Stimulated activated CD8-positive, alpha-beta memory T cell treated with anti-CD3 and anti-CD28 coated beads, Interleukin-15, amount 100 ng/mL, for 1 hour (primary cell): Measurements from ENCODE around the gene DPYSL5.

Source experiments
- DNase-seq: peaks from one replicate; pipeline ENCODE4 v3.0.0-alpha.2; 2020; ENCODE audit warnings: low read depth

DPYSL5 gene

DNA sequence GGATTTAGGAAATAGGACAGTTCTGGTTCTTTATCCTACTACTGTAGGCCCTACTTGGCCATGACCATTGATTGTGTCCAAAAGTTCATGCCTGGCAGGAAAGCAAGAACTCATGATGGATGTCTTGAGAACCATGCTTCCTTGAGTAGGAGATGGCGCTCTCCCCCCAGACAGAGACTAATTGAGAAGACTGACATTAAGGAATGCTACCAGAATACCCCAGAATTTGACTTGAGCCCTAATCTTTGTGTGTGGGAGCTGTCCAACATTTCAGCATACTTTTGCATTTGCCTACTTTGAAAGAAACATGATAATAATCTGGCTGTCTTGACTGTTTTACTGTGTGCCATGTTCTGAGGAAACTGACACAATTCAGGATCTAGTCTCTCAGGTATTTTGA, 145.8 kb downstream of the DPYSL5 start:
- no peak for DNase-seq

DNA sequence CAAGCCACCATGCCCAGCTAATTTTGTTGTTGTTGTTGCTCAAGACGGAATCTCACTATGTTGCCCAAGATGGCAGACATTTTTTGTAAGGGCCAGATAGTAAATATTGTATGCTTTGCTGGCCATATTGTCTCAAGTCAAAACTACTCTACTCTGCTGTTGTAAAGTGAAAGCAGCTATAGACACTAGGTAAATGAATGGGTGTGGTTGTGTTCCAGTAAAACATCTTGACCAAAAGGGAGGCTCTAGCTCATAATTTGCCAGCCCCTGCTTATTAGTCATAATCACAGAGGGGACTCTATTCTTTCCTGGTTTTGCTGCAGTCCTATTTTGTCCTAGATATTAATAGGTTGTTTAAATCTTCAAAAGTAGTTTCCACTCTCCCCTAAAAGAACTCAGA, 147.1 kb downstream of the DPYSL5 start:
- DNase-seq: no peak

DNA sequence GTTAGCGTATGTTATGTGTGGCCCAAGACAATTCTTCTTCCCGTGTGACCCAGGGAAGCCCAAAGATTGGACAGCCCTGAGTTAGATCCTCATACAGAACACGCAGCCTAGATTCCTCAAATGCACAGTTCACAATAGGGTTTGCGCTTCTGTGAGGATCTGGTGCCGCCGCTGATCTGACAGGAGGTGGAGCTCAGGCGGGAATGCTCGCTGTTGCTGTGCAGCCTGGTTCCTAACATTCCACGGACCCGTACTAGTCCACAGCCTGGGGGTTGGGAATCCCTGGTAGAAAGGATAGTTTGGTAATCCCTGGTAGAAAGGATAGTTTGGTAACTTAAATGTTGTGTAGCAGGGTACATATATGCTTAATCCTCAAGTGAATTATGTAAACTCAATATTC, 149.5 kb downstream of the DPYSL5 start:
- no peak for DNase-seq

DNA sequence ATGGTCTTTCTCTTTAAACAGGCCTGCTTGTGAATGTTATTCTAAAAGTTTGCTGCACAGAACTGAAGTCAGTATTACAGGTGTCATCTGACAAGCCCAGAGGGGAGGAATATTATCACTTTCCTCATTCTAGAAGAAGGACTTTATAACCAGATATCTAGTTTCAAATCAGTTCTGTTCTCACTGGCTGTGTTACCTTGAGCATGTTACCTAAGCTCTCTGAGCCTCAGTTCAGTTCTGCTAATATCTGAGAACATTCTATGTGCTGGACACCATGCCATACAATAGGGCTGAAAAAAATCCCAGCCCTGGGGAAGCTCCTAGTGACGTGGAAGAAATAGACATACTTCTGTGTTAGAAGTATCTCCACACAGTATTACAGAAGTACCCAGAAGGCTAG, 150.4 kb downstream of the DPYSL5 start:
- no peak for DNase-seq
